Rectal smooth muscle tissue (tissue), 1 donor: ENCODE measurements around the gene STAG1.
"Not testable (repeated sequence)": the region's sequence is repeated elsewhere in the genome, so short reads cannot be mapped to it uniquely, and the experiment has no call there.

ENCODE experiments used
- H3K27ac ChIP-seq: one replicate; pipeline ENCODE4 v1.7.0; 2013; ENCODE audit warnings: low read depth, low read length, inconsistent platforms
- H3K27me3 ChIP-seq: one replicate; pipeline ENCODE4 v1.7.0; 2013; ENCODE audit warnings: low read length; ENCODE audit not compliant: control insufficient read depth, insufficient read depth
- H3K36me3 ChIP-seq: one replicate; pipeline ENCODE4 v1.7.0; 2013; ENCODE audit warnings: low read length; ENCODE audit not compliant: control insufficient read depth, insufficient read depth
- H3K4me1 ChIP-seq: one replicate; pipeline ENCODE4 v1.7.0; 2013; ENCODE audit warnings: low read length; ENCODE audit not compliant: control insufficient read depth, insufficient read depth
- H3K4me3 ChIP-seq: one replicate; pipeline ENCODE4 v1.7.0; 2013; ENCODE audit warnings: low read length
- H3K9ac ChIP-seq: one replicate; pipeline ENCODE4 v1.7.0; 2013; ENCODE audit warnings: low read length

Gene STAG1

DNA sequence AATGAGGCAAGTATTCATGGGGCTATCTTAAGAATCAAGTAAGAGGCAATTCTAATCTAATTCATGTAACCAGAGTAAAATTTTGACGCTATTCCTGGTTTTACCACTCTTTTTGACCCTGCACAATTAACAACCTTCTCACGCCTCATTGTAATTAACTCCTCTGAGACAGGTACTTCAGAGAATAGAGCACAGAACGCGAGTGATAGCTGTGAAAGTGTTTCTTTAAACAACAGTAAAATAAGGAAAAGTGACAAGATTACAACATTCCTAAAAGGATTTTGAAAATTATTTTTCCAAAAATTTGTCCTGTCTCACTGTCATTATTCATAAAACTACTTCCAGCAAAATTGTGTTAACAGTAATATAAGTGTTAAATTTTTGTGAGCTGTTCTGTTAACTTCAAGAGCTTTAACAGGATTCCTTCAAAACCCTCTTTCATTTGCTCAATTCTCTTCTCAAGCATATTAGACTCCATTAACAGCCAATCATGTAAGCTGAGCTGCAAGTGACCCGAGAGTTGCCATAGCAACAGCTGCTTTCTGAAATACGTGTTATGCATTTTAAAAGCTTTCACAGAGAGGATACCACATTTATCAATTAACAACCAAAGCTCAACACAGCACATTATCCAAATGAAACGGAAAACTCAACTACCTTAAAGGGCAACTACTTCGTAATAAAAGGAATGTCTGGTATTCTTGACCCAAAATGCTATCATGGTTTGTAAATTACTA lies 93.1 kb downstream of the STAG1 start:
- H3K9ac ChIP-seq = no peak overlapping the region
- H3K27me3 ChIP-seq = no peaks in the 10 kb centered on the region
- H3K36me3 ChIP-seq = no peaks in the 10 kb centered on the region
- H3K4me3 ChIP-seq = no peak overlapping the region
- H3K4me1 ChIP-seq = no peaks in the 10 kb centered on the region
- no peak overlapping the region for H3K27ac ChIP-seq

DNA sequence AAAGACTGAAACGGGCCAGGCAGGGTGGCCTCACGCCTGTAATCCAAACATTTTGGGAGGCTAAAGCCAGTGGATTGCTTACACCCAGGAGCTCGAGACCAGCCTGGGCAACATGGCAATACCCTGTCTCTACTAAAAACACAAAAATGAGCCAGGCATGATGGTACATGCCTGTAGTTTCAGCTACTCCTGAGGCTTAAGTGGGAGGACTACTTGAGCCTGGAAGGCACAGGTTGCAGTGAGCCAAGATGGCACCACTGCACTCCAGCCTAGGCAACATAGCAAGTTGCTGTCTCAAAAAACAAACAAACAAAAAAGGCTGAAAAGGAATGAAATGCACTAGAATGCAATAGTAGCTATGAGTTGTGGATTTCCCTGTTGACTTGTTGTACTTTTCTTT lies 94.7 kb downstream of the STAG1 start:
- Histone ChIP-seq H3K4me1 (no peaks in the 10 kb centered on the region), H3K9ac (no peak overlapping the region), H3K27me3 (no peaks in the 10 kb centered on the region), H3K27ac (no peak overlapping the region), H3K36me3 (no peaks in the 10 kb centered on the region), H3K4me3 (no peak overlapping the region)

DNA sequence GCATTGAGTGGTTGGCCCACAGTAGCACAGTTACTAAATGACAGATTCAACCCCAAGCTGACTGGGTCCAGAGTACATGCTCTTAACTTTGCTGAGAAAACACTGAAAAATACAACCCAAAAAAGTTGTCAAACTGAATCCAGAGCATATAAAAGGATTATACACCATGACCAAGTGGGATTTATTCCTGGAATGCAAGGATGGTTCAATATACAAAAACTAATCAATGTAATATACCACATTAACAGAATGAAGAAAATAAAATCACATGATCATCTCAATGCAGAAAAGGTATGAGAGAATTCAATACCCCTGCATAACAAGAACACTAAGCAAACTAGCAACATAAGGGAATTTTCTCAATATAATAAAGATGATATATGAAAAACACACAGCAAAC lies 98.5 kb downstream of the STAG1 start:
- Histone ChIP-seq H3K36me3 (no peaks in the 10 kb centered on the region), H3K27ac (no peak overlapping the region), H3K9ac (no peak overlapping the region), H3K4me3 (no peak overlapping the region), H3K27me3 (no peaks in the 10 kb centered on the region), H3K4me1 (peaks cover 4% of the 10 kb centered on the region)

DNA sequence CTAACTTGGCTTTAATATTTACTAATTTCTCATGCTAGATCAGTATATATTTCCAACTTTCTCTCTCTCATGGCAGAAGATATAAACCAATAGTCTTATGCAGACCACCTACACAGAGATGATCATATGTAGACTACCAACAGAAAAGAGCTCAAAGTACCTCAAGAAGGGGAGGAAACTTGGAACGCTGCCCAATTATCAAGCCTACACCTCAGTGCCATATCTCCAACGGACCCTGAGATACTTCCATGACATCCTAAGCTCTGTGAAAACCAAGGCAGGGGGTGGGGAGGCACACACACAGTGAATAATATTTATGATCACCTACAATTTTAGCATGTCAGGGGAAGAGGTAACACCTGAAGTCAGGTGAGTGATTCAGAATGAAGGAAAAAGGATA lies 100.6 kb downstream of the STAG1 start:
- Histone ChIP-seq H3K27me3 (no peaks in the 10 kb centered on the region), H3K36me3 (no peaks in the 10 kb centered on the region), H3K27ac (no peak overlapping the region), H3K4me3 (no peak overlapping the region), H3K9ac (no peak overlapping the region), H3K4me1 (peaks cover 4% of the 10 kb centered on the region)

DNA sequence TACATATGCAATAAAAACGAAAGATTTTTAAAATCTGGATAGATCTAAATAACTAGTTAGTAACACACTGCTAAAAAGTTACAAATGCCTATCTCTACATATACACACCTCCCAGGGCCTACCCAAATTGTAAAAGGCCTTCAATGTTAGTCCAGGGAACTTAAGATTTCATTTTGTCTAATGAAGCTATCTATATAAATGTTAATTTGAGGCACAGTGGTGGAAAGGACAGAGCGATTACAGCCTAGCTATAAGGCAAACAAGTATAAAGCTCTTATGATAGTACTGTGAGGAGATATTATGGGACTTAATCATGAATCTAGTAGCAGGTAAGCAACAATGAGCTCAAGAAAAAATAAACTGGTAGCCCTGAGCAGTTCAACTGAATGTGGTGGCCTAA lies 101.7 kb downstream of the STAG1 start:
- no peak overlapping the region for H3K9ac ChIP-seq
- H3K36me3 ChIP-seq = no peaks in the 10 kb centered on the region

DNA sequence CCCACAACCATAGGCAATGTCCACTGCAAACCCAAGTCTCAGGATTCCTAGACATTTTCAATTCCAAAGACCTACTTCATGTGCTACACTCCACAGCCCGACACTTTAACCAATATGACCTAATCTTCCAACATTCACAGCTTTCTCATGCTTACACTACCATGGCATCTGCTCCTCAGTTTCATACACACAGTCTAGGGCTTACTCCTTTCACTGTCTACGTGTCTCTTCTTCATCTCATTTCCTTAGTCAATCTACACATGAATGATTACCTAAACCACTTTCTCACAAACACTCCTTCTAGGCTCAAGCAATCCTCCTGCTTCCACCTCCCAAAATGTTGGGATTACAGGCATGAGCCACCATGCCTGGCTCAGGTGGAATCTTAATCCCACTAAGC lies 106.3 kb downstream of the STAG1 start:
- Histone ChIP-seq H3K4me1 (no peaks in the 10 kb centered on the region), H3K9ac (no peak overlapping the region), H3K27me3 (no peaks in the 10 kb centered on the region), H3K36me3 (no peaks in the 10 kb centered on the region), H3K27ac (no peak overlapping the region), H3K4me3 (no peak overlapping the region)

More for the DNA sequence above, 101.7 kb downstream of the STAG1 start:
- H3K27ac ChIP-seq = no peak overlapping the region
- H3K4me1 ChIP-seq = peaks cover 4% of the 10 kb centered on the region
- H3K27me3 ChIP-seq = no peaks in the 10 kb centered on the region
- no peak overlapping the region for H3K4me3 ChIP-seq

DNA sequence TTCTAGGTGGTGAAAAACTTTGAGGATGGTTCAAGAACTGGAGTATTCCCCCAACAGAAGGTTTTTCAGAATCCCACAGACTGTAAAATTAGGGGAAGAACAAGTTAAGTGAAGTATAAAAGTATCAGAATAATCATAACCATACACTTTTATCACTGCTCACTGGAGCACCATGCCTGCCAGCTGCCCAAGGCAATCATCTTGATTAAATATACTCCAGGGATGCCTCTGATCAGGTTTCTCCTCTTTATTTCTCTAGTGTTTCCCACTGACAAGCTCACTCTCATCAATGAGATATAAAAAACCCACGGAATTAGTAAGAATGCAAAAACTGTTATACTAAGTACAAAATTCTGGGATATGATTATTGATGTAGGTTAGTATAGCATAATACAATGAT lies 108.0 kb downstream of the STAG1 start:
- Histone ChIP-seq H3K9ac (no peak overlapping the region), H3K27ac (no peak overlapping the region), H3K4me1 (no peaks in the 10 kb centered on the region), H3K27me3 (no peaks in the 10 kb centered on the region), H3K36me3 (no peaks in the 10 kb centered on the region), H3K4me3 (no peak overlapping the region)

DNA sequence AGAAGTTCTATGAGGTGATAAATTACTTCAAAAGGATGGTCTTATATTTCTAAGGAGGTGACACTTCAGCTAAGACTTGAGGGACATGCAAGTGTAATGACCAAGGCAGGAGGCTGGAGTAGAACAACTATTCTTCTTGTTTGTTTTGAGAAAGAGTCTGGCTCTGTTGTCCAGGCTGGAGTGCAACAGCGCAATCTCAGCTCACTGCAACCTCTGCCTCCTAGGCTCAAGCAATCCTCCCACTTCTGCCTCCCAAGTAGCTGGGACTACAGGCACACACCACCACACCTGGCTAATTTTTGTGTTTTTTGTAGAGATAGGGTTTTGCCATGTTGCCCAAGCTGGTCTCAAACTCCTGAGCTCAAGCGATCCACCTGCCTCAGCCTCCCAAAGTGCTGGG lies 108.8 kb downstream of the STAG1 start:
- not testable (repeated sequence) for H3K36me3 ChIP-seq, H3K27me3 ChIP-seq, H3K27ac ChIP-seq, H3K9ac ChIP-seq, H3K4me3 ChIP-seq, H3K4me1 ChIP-seq

DNA sequence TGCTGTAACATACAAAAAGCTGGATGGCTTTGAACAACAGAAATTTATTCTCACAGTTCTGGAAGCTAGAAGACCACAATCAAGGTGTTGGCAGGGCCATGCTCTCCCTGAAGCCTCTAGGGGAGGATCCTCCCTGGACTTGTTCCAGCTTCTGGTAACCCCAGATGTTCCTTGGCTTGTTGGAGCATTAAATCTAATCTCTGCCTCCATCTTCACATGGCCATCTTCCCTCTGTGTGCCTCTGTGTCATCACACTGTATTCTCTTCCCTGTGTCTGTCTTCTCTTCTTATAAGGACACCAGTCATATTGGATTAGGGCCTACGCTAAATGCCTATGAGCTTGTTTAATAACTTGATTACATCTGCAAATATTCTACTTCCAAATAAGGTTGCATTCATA lies 109.5 kb downstream of the STAG1 start:
- Histone ChIP-seq H3K4me1 (no peaks in the 10 kb centered on the region), H3K4me3 (no peak overlapping the region), H3K27ac (no peak overlapping the region), H3K27me3 (no peaks in the 10 kb centered on the region), H3K36me3 (no peaks in the 10 kb centered on the region), H3K9ac (no peak overlapping the region)

DNA sequence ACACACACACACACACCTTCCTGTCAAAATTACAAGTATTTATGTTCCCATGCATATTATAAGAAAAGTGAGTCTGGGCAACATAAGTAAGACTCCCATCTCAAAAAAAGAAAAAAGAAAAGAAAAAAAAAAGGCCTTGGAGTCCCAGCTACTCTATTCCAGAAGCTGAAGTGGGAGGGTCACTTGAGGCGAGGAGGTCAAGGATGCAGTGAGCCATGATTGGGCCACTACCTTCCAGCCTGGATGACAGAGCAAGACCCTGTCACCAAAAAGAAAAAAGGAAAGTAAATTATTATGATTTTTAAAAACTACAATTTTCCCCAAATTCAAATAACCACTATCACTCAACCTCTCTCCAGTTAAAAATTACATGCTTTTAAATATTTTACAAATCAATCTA lies 113.1 kb downstream of the STAG1 start:
- no peaks in the 10 kb centered on the region for H3K27me3 ChIP-seq
- H3K36me3 ChIP-seq = no peaks in the 10 kb centered on the region
- no peaks in the 10 kb centered on the region for H3K4me1 ChIP-seq
- H3K9ac ChIP-seq = no peak overlapping the region
- no peak overlapping the region for H3K4me3 ChIP-seq
- no peak overlapping the region for H3K27ac ChIP-seq

DNA sequence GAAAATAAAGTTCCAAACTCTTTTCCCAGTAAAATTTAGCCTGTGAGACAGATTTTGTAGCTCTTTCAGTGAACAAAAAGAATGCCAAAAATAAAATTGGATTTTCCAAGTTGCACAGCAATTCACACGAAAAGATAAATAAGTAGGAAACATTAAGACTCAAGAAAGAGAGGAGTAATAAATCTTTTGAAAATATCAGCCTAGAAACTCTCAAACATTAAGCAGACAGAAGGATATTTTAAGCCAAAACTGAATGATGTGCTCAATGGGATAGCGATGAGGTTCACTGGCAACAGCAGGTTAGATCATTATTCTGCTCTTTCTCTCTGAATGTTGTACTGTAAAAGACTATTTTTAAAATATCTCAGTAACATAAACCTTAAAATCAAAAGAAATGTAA lies 115.0 kb downstream of the STAG1 start:
- Histone ChIP-seq H3K4me1 (no peaks in the 10 kb centered on the region), H3K36me3 (no peaks in the 10 kb centered on the region), H3K4me3 (no peak overlapping the region), H3K27ac (no peak overlapping the region), H3K27me3 (no peaks in the 10 kb centered on the region), H3K9ac (no peak overlapping the region)

DNA sequence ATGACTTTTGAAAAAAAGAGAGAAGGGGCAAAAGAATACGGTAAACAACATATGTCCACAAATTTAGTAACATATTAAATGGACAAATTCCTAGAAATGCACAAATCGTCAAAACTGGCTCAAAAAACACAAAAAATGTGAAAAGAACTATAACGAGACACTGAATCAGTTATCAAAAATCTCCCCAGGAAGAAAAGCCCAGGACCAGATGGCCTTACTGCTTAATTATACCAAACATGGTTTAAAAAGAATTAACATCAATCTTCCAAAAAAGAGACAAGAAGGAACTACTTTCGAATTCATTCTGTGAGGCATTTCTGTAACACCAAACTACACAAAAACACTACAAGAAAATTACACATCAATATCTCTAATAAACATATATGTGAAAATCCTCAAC lies 117.4 kb downstream of the STAG1 start:
- H3K4me1 ChIP-seq = peaks cover 4% of the 10 kb centered on the region
- H3K36me3 ChIP-seq = no peaks in the 10 kb centered on the region
- H3K27ac ChIP-seq = no peak overlapping the region
- no peaks in the 10 kb centered on the region for H3K27me3 ChIP-seq
- H3K9ac ChIP-seq = no peak overlapping the region
- no peak overlapping the region for H3K4me3 ChIP-seq

DNA sequence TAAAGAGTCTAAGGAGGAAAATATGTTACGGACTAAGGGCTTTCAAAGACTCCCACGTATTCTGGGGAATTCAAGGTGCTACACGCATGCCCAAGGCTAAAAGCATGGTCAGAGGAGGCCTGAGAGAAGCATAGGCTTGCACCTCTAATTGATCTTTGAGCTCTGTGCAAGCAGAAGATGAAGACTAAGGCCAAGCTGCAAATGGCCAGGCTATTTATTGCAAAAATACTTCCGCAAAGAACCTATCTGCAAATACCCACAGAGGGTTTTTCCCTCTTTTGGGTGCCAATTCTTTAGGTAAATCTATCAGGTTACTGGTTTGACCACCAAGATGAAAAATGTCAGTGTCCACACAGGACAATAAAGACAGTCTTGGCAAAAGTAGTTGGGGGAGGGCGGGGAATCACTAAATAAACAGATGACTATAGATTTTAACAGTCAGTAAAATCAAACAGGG lies 119.5 kb downstream of the STAG1 start:
- H3K27ac ChIP-seq = no peak overlapping the region
- H3K4me1 ChIP-seq = peaks cover 4% of the 10 kb centered on the region
- no peaks in the 10 kb centered on the region for H3K27me3 ChIP-seq
- no peaks in the 10 kb centered on the region for H3K36me3 ChIP-seq
- no peak overlapping the region for H3K4me3 ChIP-seq
- no peak overlapping the region for H3K9ac ChIP-seq
